ENCODE measurements around the gene PPME1.
"Not testable (repeated sequence)": the region's sequence is repeated elsewhere in the genome, so short reads cannot be mapped to it uniquely, and the experiment has no call there.

Gene PPME1

GRCh38 chr11:74170694-74171629 is at the start of gene PPME1, which contains the start of gene C2CD3:
Gene PPME1, plus strand, starts transcription at chr11:74171289. Its CDS starts 133 bp downstream, at chr11:74171422.
Gene C2CD3, minus strand, starts transcription at chr11:74171002. Its CDS starts 210 bp downstream, at chr11:74170792.
- Histone ChIP-seq H3K4me1 (peaks cover 22 to 49% (median 37%) of the 10 kb centered on the region in 10 experiments), H3K9ac (peak within 1 kb of the TSS; percentile 77 to 90 (median 86)), H3K27me3 (no peaks in the 10 kb centered on the region), H3K27ac (peak within 1 kb of the TSS; percentile 62 to 88 (median 79)), H3K4me2 (peak within 1 kb of the TSS; percentile 90 to 100 (median 96)), H3K36me3 (peaks cover 23 to 55% (median 40%) of the 10 kb centered on the region in 11 experiments), H4K20me1 (peaks cover 0 to 33% (median 0%) of the 10 kb centered on the region in 11 experiments; a peak in 5 of 22 replicates), H3K4me3 (peak within 1 kb of the TSS; percentile 77 to 95 (median 90)), H3K9me3 (replicated peaks in 1 of 11) (no peaks in the 10 kb centered on the region)
- TF ChIP-seq Cebpa-rat (IDR thresholded peaks at IDR 0.05): no peak

- H3K27me3 ChIP-seq: no peaks in the 10 kb centered on the region
- H3K4me3 ChIP-seq: no peak overlapping the region
- TF ChIP-seq Cebpa-rat (IDR thresholded peaks at IDR 0.05): no peak
Measured at GRCh38 chr11:74121804-74122203, 49.3 kb upstream of the PPME1 start.

GRCh38 chr11:74123008-74123448 is 48.1 kb upstream of the PPME1 start:
- peaks cover 17 to 63% (median 46%) of the 10 kb centered on the region in 11 experiments for H3K36me3 ChIP-seq
- H3K27me3 ChIP-seq: no peaks in the 10 kb centered on the region
- H3K4me3 ChIP-seq: no peak overlapping the region
- no peak for TF ChIP-seq Cebpa-rat (IDR thresholded peaks at IDR 0.05)
- H3K9ac ChIP-seq: no peak overlapping the region
- H4K20me1 ChIP-seq: no peaks in the 10 kb centered on the region
- H3K27ac ChIP-seq: no peak overlapping the region
- no peaks in the 10 kb centered on the region for H3K4me1 ChIP-seq
- no peak overlapping the region for H3K4me2 ChIP-seq
- H3K9me3 ChIP-seq (replicated peaks in 1 of 11): peaks cover 0 to 11% (median 6%) of the 10 kb centered on the region in 11 experiments; a peak in 6 of 22 replicates

More at GRCh38 chr11:74121804-74122203, 49.3 kb upstream of the PPME1 start:
- Histone ChIP-seq H3K4me1 (no peaks in the 10 kb centered on the region), H3K9me3 (replicated peaks in 1 of 11) (peaks cover 0 to 11% (median 6%) of the 10 kb centered on the region in 11 experiments; a peak in 6 of 22 replicates), H3K27ac (no peak overlapping the region), H3K9ac (no peak overlapping the region), H4K20me1 (no peaks in the 10 kb centered on the region), H3K36me3 (peaks cover 25 to 59% (median 51%) of the 10 kb centered on the region in 11 experiments), H3K4me2 (no peak overlapping the region)

- Histone ChIP-seq H3K9me3 (replicated peaks in 1 of 11) (peaks cover 12 to 31% (median 20%) of the 10 kb centered on the region in 11 experiments), H3K36me3 (peaks cover 40 to 57% (median 43%) of the 10 kb centered on the region in 11 experiments)
- not testable (repeated sequence) for H3K4me1 ChIP-seq, H4K20me1 ChIP-seq, H3K27me3 ChIP-seq, H3K4me3 ChIP-seq, H3K27ac ChIP-seq, H3K4me2 ChIP-seq, H3K9ac ChIP-seq
Measured at GRCh38 chr11:74129121-74129520, 42.0 kb upstream of the PPME1 start.

- no peak overlapping the region for H3K4me2 ChIP-seq
- no peak for TF ChIP-seq Cebpa-rat (IDR thresholded peaks at IDR 0.05)
- no peaks in the 10 kb centered on the region for H3K27me3 ChIP-seq
- no peak overlapping the region for H3K27ac ChIP-seq
- no peaks in the 10 kb centered on the region for H3K4me1 ChIP-seq
- no peaks in the 10 kb centered on the region for H4K20me1 ChIP-seq
- H3K4me3 ChIP-seq: no peak overlapping the region
- H3K36me3 ChIP-seq: peaks cover 77 to 88% (median 79%) of the 10 kb centered on the region in 11 experiments
- no peak overlapping the region for H3K9ac ChIP-seq
- peaks cover 12 to 31% (median 20%) of the 10 kb centered on the region in 11 experiments for H3K9me3 ChIP-seq (replicated peaks in 1 of 11)
Measured at GRCh38 chr11:74132833-74133232, 38.3 kb upstream of the PPME1 start.

- Histone ChIP-seq H3K4me3 (no peak overlapping the region), H3K4me2 (no peak overlapping the region), H3K36me3 (peaks cover 83 to 90% (median 85%) of the 10 kb centered on the region in 11 experiments), H3K27me3 (no peaks in the 10 kb centered on the region), H3K9ac (no peak overlapping the region), H3K27ac (no peak overlapping the region), H3K9me3 (replicated peaks in 1 of 11) (peaks cover 12 to 31% (median 20%) of the 10 kb centered on the region in 11 experiments), H4K20me1 (no peaks in the 10 kb centered on the region), H3K4me1 (no peaks in the 10 kb centered on the region)
- TF ChIP-seq Cebpa-rat (IDR thresholded peaks at IDR 0.05): no peak
Measured at GRCh38 chr11:74133436-74133835, 37.7 kb upstream of the PPME1 start.

GRCh38 chr11:74134661-74135060 is 36.4 kb upstream of the PPME1 start:
- H3K4me2 ChIP-seq: no peak overlapping the region
- TF ChIP-seq Cebpa-rat (IDR thresholded peaks at IDR 0.05): no peak
- H3K4me3 ChIP-seq: no peak overlapping the region
- H3K9ac ChIP-seq: no peak overlapping the region
- no peaks in the 10 kb centered on the region for H4K20me1 ChIP-seq
- peaks cover 92 to 98% (median 96%) of the 10 kb centered on the region in 11 experiments for H3K36me3 ChIP-seq
- peaks cover 12 to 25% (median 19%) of the 10 kb centered on the region in 11 experiments for H3K9me3 ChIP-seq (replicated peaks in 1 of 11)
- H3K27ac ChIP-seq: no peak overlapping the region
- H3K4me1 ChIP-seq: no peaks in the 10 kb centered on the region
- no peaks in the 10 kb centered on the region for H3K27me3 ChIP-seq

GRCh38 chr11:74135127-74135840 is 35.8 kb upstream of the PPME1 start:
- no peaks in the 10 kb centered on the region for H3K4me1 ChIP-seq

GRCh38 chr11:74138021-74138420 is 33.1 kb upstream of the PPME1 start:
- Histone ChIP-seq H3K27me3 (no peaks in the 10 kb centered on the region), H4K20me1 (no peaks in the 10 kb centered on the region), H3K27ac (no peak overlapping the region), H3K9ac (no peak overlapping the region), H3K4me1 (no peaks in the 10 kb centered on the region), H3K9me3 (replicated peaks in 1 of 11) (no peaks in the 10 kb centered on the region), H3K36me3 (peaks cover 61 to 80% (median 68%) of the 10 kb centered on the region in 11 experiments), H3K4me2 (no peak overlapping the region), H3K4me3 (no peak overlapping the region)
- no peak for TF ChIP-seq Cebpa-rat (IDR thresholded peaks at IDR 0.05)

More at GRCh38 chr11:74135127-74135840, 35.8 kb upstream of the PPME1 start:
- Histone ChIP-seq H4K20me1 (no peaks in the 10 kb centered on the region), H3K9me3 (replicated peaks in 1 of 11) (peaks cover 9 to 18% (median 14%) of the 10 kb centered on the region in 11 experiments), H3K9ac (no peak overlapping the region), H3K27ac (no peak overlapping the region), H3K4me3 (no peak overlapping the region), H3K4me2 (no peak overlapping the region), H3K27me3 (no peaks in the 10 kb centered on the region), H3K36me3 (peaks cover 89 to 99% (median 96%) of the 10 kb centered on the region in 11 experiments)
- no peak for TF ChIP-seq Cebpa-rat (IDR thresholded peaks at IDR 0.05)
